NK-92 (cell line): ENCODE measurements around the gene STYXL1.

ENCODE experiments used
- DNase-seq: peaks from one replicate; lab custom pipeline; 2025; ENCODE audit not compliant: unreplicated experiment; lab: John Stamatoyannopoulos, UW

STYXL1 gene

DNA sequence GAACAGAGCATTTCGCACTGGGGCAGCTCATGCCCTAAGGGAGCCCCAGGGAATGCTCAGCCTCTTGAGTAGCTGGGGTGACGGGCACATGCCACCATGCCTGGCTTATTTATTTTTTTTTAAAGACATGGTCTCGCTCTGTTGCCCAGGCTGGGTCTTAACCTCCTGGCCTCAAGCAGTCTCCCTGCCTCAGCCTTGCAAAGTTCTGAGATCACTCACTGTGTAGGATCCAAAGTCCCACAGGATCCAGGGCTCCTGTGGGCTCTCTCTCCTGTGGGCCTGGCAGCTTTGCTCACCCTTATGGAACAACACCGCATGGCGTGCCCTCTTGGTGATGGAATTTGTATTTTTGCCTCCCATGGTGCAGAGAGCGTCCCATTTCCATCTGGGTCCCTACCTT lies 87.4 kb downstream of the STYXL1 start:
- DNase-seq = no peak

GRCh38 chr7:75958802-75959543 lies 88.8 kb downstream of the STYXL1 start:
- DNase-seq = no peak

GRCh38 chr7:75957021-75957736 lies 90.6 kb downstream of the STYXL1 start:
- DNase-seq = no peak

DNA sequence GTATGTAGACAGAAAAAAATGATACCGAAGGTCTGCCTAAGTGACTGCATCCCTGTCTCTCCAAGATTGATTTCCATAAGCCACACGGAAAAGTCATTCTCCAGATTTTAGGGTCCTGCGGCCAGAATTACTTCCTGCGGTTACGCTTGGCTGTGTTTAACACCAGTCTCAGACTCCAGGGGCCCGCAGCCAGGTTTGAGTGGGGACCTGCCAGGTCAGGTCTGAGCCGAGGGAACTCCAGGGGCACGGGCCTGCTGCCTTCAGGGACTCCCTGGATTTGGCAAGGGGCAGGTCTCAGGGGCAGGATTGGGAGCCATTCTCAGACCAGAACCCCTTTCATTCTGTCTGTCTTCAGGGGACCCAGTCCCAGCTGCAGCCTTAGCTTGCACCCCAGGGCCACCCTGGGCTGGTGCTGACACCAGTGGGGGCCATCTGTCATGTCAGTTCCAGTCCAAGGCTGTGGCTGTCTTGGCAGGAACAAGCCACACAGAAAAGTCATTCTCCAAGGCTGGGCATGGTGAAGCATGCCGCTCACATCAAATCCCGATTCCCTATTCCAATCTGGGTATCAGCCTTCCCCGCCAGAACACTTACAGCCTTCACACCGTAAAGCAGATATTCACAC lies 92.4 kb downstream of the STYXL1 start:
- DNase-seq = no peak

DNA sequence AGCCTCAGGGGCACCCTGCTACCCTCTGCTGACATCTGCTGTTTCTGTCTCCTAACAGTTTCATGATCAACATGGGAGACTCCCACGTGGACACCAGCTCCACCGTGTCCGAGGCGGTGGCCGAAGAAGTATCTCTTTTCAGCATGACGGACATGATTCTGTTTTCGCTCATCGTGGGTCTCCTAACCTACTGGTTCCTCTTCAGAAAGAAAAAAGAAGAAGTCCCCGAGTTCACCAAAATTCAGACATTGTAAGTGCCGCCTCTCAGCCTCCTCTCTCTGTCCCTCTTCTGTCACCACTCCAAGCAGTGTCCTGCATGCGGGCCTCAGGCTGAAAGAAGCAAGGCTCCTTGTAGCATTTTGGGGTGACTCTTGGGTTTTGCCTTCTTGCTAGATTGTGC lies 93.9 kb downstream of the STYXL1 start:
- DNase-seq = no peak

- no peak for DNase-seq
Measured at GRCh38 chr7:75953431-75953830, 94.4 kb downstream of the STYXL1 start.

DNA sequence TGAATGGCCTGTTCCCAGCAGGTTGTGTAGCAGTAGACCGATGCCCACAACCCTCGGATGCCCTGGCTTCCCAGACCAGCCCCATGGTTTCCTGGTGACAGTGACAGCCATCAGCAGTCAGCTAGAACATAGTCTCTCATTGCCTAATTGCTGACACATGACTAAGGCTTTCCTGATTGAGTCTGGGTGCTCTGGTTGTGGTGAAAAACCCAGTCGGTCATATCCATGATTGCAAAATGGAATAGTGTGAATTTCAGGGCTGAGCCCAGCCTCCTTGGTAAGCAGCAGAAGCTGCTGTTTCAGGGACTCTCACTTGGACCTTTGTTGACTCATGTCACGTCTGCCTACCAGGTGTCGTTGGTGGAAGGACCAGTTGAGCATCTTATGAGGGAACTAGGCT lies 96.3 kb downstream of the STYXL1 start:
- DNase-seq = no peak

GRCh38 chr7:75950111-75950681 lies 97.6 kb downstream of the STYXL1 start:
- DNase-seq = no peak

- DNase-seq = no peak
Measured at GRCh38 chr7:75948179-75948578, 99.6 kb downstream of the STYXL1 start.
